HEK293 (cell line): Measurements from ENCODE around the gene MAP7.

Source experiments
- CTCF ChIA-PET: fragments of 350-600 bp; formaldehyde crosslinking; extraction: SDS; loops from one replicate; lab custom pipeline; 2021; ENCODE audit warnings: antibody characterized with exemption; lab: Yijun Ruan, JAX
- POLR2A ChIA-PET: fragments of 300-600 bp; formaldehyde crosslinking; extraction: SDS; loops from one replicate; lab custom pipeline; 2020; ENCODE audit warnings: antibody characterized with exemption, inconsistent platforms; lab: Yijun Ruan, JAX
- H3K27ac ChIP-seq: fragments of 200-500 bp; sonication (Bioruptor generic); 2 replicates; pipeline ENCODE4 v1.5.1; 2014; ENCODE audit warnings: low read depth, low read length, control low read depth, inconsistent platforms; ENCODE audit errors: extremely low read depth
- H3K36me3 ChIP-seq, 2 experiments: fragments of 200-500 bp in 1 of 2; sonication (Bioruptor generic) in 1 of 2; 1 replicate in 1 of 2; 2 replicates in 1 of 2; pipeline ENCODE4 v1.5.1; 2014 to 2017; ENCODE audit warnings: inconsistent platforms in 2 of 2, low read length in 2 of 2; ENCODE audit not compliant: control insufficient read depth in 2 of 2, insufficient read depth in 1 of 2
- H3K4me1 ChIP-seq: fragments of 200-500 bp; sonication (Bioruptor generic); 2 replicates; pipeline ENCODE4 v1.5.1; 2014; ENCODE audit warnings: mild to moderate bottlenecking, low read length, inconsistent platforms; ENCODE audit not compliant: control insufficient read depth, insufficient read depth
- H3K4me3 ChIP-seq: 2 replicates; pipeline ENCODE4 v1.5.1; 2011; ENCODE audit warnings: low read depth, mild to moderate bottlenecking, control low read depth, low read length, moderate library complexity
- H3K9me3 ChIP-seq: fragments of 200-500 bp; sonication (Bioruptor generic); 2 replicates; pipeline ENCODE4 v1.5.1; 2014; ENCODE audit warnings: low read depth, low read length, inconsistent platforms; ENCODE audit not compliant: control insufficient read depth, insufficient read depth
- HOXC10 ChIP-seq: sonication (generic); formaldehyde crosslinking; IDR thresholded peaks from 2 replicates; pipeline ENCODE4 v1.8.1; 2023; ENCODE audit warnings: mild to moderate bottlenecking, missing genetic modification reagents
- HOXD13 ChIP-seq: sonication (generic); formaldehyde crosslinking; IDR thresholded peaks from 2 replicates; pipeline ENCODE4 v1.8.0; 2022; ENCODE audit warnings: missing genetic modification reagents, borderline replicate concordance
- KLF16 ChIP-seq: fragments of 450-650 bp; formaldehyde crosslinking; IDR thresholded peaks from 2 replicates; pipeline ENCODE4 v1.5.1; 2017; ENCODE audit warnings: missing biosample characterization, missing genetic modification characterization
- PRDM1 ChIP-seq: fragments of 450-650 bp; formaldehyde crosslinking; IDR thresholded peaks from 2 replicates; pipeline ENCODE4; 2016; ENCODE audit warnings: missing biosample characterization, missing genetic modification characterization
- SALL2 ChIP-seq: fragments of 450-650 bp; formaldehyde crosslinking; IDR thresholded peaks from 2 replicates; pipeline ENCODE4 v1.5.0; 2017; ENCODE audit warnings: missing biosample characterization, mild to moderate bottlenecking, missing genetic modification characterization, borderline replicate concordance
- ZBTB17 ChIP-seq: fragments of 450-650 bp; formaldehyde crosslinking; IDR thresholded peaks from 2 replicates; pipeline ENCODE4 v1.5.1; 2016; ENCODE audit warnings: missing biosample characterization, missing genetic modification characterization
- ZFP37 ChIP-seq: fragments of 450-650 bp; formaldehyde crosslinking; IDR thresholded peaks from 2 replicates; pipeline ENCODE4 v1.5.1; 2016; ENCODE audit warnings: missing biosample characterization, missing genetic modification characterization
- ZNF132 ChIP-seq: fragments of 450-650 bp; formaldehyde crosslinking; IDR thresholded peaks from 2 replicates; pipeline ENCODE4 v1.5.1; 2017; ENCODE audit warnings: missing biosample characterization, missing genetic modification characterization, borderline replicate concordance
- ZNF155 ChIP-seq: fragments of 450-650 bp; formaldehyde crosslinking; IDR thresholded peaks from 2 replicates; pipeline ENCODE4 v1.5.1; 2016; ENCODE audit warnings: missing biosample characterization, missing genetic modification characterization
- ZNF19 ChIP-seq: fragments of 450-650 bp; formaldehyde crosslinking; IDR thresholded peaks from 2 replicates; pipeline ENCODE4; 2016; ENCODE audit warnings: missing biosample characterization, missing genetic modification characterization, low read depth
- ZNF221 ChIP-seq: fragments of 450-650 bp; formaldehyde crosslinking; IDR thresholded peaks from 2 replicates; pipeline ENCODE4 v1.5.1; 2017; ENCODE audit warnings: missing biosample characterization, missing genetic modification characterization, borderline replicate concordance
- ZNF366 ChIP-seq: fragments of 450-650 bp; formaldehyde crosslinking; conservative IDR thresholded peaks from 2 replicates; pipeline ENCODE4 v1.5.1; 2016; ENCODE audit warnings: missing biosample characterization, missing genetic modification characterization
- ZNF433 ChIP-seq: fragments of 450-650 bp; formaldehyde crosslinking; IDR thresholded peaks from 2 replicates; pipeline ENCODE4 v1.5.1; 2016; ENCODE audit warnings: missing biosample characterization, missing genetic modification characterization, low read depth
- ZNF501 ChIP-seq: fragments of 450-650 bp; formaldehyde crosslinking; IDR thresholded peaks from 2 replicates; pipeline ENCODE4 v1.5.1; 2016; ENCODE audit warnings: missing biosample characterization, missing genetic modification characterization
- ZNF596 ChIP-seq: fragments of 450-650 bp; IDR thresholded peaks from 2 replicates; pipeline ENCODE4 v1.5.0; 2018; ENCODE audit warnings: missing biosample characterization, mild to moderate bottlenecking, missing genetic modification characterization, moderate library complexity
- ZNF626 ChIP-seq: fragments of 450-650 bp; sonication (Bioruptor Pico); formaldehyde crosslinking; IDR thresholded peaks from 2 replicates; pipeline ENCODE4 v1.5.1; 2018; ENCODE audit warnings: missing biosample characterization, missing genetic modification characterization, inconsistent platforms
- ZNF701 ChIP-seq: fragments of 450-650 bp; formaldehyde crosslinking; IDR thresholded peaks from 2 replicates; pipeline ENCODE4 v1.5.1; 2016; ENCODE audit warnings: missing biosample characterization, missing genetic modification characterization
- TF ChIP-seq, protein P1 (sequence below): fragments of 450-650 bp; formaldehyde crosslinking; IDR thresholded peaks from 2 replicates; pipeline ENCODE4 v1.5.1; 2016; ENCODE audit warnings: missing biosample characterization, missing genetic modification characterization
- TF ChIP-seq, protein P2 (sequence below): fragments of 450-650 bp; formaldehyde crosslinking; IDR thresholded peaks from 2 replicates; pipeline ENCODE4 v1.5.1; 2016; ENCODE audit warnings: missing biosample characterization, missing genetic modification characterization
- TF ChIP-seq, protein P3 (sequence below): fragments of 450-650 bp; formaldehyde crosslinking; IDR thresholded peaks from 2 replicates; pipeline ENCODE4 v1.5.0; 2017; ENCODE audit warnings: missing biosample characterization, missing genetic modification characterization, borderline replicate concordance
- TF ChIP-seq, protein P4 (sequence below): fragments of 450-650 bp; formaldehyde crosslinking; IDR thresholded peaks from 2 replicates; pipeline ENCODE4 v1.5.1; 2017; ENCODE audit warnings: missing biosample characterization, mild to moderate bottlenecking, missing genetic modification characterization, moderate library complexity

Gene MAP7

DNA sequence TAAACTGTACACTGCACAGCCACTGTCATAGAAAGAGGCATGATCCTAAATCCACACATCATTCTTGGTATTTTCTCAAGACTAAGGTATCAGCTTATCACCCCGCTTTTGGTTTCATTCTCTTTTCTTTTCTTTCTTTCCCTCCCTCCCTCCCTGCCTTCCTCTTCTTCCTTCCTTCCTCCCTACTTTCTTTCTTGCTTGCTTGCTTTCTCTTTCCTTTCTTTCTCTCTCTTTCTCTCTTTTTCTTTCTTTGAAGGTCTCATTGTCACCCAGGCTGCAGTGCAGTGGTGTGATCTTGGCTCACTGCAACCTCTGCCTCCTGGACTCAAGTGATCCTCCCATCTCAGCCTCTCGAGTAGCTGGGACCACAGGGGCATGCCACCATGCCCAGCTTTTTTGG, 81.1 kb downstream of the MAP7 start:
- no peak overlapping the region for H3K27ac ChIP-seq
- TF ChIP-seq, protein P1, sequence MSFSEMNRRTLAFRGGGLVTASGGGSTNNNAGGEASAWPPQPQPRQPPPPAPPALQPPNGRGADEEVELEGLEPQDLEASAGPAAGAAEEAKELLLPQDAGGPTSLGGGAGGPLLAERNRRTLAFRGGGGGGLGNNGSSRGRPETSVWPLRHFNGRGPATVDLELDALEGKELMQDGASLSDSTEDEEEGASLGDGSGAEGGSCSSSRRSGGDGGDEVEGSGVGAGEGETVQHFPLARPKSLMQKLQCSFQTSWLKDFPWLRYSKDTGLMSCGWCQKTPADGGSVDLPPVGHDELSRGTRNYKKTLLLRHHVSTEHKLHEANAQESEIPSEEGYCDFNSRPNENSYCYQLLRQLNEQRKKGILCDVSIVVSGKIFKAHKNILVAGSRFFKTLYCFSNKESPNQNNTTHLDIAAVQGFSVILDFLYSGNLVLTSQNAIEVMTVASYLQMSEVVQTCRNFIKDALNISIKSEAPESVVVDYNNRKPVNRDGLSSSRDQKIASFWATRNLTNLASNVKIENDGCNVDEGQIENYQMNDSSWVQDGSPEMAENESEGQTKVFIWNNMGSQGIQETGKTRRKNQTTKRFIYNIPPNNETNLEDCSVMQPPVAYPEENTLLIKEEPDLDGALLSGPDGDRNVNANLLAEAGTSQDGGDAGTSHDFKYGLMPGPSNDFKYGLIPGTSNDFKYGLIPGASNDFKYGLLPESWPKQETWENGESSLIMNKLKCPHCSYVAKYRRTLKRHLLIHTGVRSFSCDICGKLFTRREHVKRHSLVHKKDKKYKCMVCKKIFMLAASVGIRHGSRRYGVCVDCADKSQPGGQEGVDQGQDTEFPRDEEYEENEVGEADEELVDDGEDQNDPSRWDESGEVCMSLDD = no peak
- TF ChIP-seq ZNF366 (tag by site-specific recombination) = peak; percentile 59; the same call in 1 of the 2 replicates
- TF ChIP-seq PRDM1 (tag by site-specific recombination) = peak; percentile 56
- TF ChIP-seq, all 188 proteins: peak for 2
- H3K4me3 ChIP-seq = no peak overlapping the region
- CTCF ChIA-PET = interaction anchor here (0.7 to 0.8 kb wide), 3 partner anchors 8 to 1109 kb away, joined by 3 read pairs; no protein-coding TSS in a partner anchor
- POLR2A ChIA-PET = no interaction called here
- H3K9me3 ChIP-seq = no peaks in the 10 kb centered on the region
- H3K4me1 ChIP-seq = peaks cover 25% of the 10 kb centered on the region
- no peaks in the 10 kb centered on the region for H3K36me3 ChIP-seq

DNA sequence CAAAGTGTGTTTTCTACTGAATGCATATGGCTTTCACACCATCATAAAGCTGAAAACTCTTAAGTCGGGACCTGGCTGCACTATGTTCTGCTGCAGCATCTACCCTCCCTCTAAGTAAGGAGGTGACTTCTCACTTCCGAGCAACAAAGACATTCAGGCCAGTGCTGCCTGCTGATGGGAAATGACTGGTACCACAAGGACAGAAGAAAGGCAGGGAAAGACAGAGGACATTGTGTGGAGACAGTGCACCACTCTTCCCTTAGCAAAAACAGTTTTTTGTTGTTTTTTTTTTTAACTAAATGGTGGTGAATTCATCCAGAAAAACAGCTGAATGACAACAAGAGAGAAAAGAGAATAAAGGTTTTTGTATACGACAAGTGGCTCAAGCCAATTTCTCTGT, 81.5 kb downstream of the MAP7 start:
- no peaks in the 10 kb centered on the region for H3K9me3 ChIP-seq
- TF ChIP-seq, protein P2, sequence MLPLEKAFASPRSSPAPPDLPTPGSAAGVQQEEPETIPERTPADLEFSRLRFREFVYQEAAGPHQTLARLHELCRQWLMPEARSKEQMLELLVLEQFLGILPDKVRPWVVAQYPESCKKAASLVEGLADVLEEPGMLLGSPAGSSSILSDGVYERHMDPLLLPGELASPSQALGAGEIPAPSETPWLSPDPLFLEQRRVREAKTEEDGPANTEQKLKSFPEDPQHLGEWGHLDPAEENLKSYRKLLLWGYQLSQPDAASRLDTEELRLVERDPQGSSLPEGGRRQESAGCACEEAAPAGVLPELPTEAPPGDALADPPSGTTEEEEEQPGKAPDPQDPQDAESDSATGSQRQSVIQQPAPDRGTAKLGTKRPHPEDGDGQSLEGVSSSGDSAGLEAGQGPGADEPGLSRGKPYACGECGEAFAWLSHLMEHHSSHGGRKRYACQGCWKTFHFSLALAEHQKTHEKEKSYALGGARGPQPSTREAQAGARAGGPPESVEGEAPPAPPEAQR (tag by site-specific recombination) = no peak
- TF ChIP-seq HOXD13 (CRISPR knock-in tag) (no peak), HOXC10 (CRISPR knock-in tag) (no peak), ZNF626 (no peak), KLF16 (tag by site-specific recombination) (no peak), ZNF132 (no peak), ZBTB17 (tag by site-specific recombination) (no peak), ZNF221 (tag by site-specific recombination) (no peak), ZNF155 (tag by site-specific recombination) (no peak), ZNF501 (tag by site-specific recombination) (no peak), SALL2 (no peak), ZNF433 (tag by site-specific recombination) (no peak), ZNF701 (tag by site-specific recombination) (no peak), ZNF19 (tag by site-specific recombination) (no peak), ZNF596 (tag by site-specific recombination) (no peak), ZFP37 (no peak)
- TF ChIP-seq, protein P3, sequence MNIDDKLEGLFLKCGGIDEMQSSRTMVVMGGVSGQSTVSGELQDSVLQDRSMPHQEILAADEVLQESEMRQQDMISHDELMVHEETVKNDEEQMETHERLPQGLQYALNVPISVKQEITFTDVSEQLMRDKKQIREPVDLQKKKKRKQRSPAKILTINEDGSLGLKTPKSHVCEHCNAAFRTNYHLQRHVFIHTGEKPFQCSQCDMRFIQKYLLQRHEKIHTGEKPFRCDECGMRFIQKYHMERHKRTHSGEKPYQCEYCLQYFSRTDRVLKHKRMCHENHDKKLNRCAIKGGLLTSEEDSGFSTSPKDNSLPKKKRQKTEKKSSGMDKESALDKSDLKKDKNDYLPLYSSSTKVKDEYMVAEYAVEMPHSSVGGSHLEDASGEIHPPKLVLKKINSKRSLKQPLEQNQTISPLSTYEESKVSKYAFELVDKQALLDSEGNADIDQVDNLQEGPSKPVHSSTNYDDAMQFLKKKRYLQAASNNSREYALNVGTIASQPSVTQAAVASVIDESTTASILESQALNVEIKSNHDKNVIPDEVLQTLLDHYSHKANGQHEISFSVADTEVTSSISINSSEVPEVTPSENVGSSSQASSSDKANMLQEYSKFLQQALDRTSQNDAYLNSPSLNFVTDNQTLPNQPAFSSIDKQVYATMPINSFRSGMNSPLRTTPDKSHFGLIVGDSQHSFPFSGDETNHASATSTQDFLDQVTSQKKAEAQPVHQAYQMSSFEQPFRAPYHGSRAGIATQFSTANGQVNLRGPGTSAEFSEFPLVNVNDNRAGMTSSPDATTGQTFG (tag by site-specific recombination) = no peak
- TF ChIP-seq, protein P4, sequence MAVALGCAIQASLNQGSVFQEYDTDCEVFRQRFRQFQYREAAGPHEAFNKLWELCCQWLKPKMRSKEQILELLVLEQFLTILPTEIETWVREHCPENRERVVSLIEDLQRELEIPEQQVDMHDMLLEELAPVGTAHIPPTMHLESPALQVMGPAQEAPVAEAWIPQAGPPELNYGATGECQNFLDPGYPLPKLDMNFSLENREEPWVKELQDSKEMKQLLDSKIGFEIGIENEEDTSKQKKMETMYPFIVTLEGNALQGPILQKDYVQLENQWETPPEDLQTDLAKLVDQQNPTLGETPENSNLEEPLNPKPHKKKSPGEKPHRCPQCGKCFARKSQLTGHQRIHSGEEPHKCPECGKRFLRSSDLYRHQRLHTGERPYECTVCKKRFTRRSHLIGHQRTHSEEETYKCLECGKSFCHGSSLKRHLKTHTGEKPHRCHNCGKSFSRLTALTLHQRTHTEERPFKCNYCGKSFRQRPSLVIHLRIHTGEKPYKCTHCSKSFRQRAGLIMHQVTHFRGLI (tag by site-specific recombination) = no peak
- TF ChIP-seq, all 188 proteins: peak for 0
- Histone ChIP-seq H3K36me3 (no peaks in the 10 kb centered on the region), H3K27ac (no peak overlapping the region), H3K4me1 (peaks cover 25% of the 10 kb centered on the region), H3K4me3 (no peak overlapping the region)
- CTCF ChIA-PET = interaction anchor here (0.7 kb wide), 1 partner anchor 1109 kb away, joined by 3 read pairs; no protein-coding TSS in a partner anchor
- POLR2A ChIA-PET = no interaction called here
